ENCODE measurements around the gene UBN2. TPM values are rescaled to one million over a fixed set of nuclear protein-coding genes. Genes with fewer than 3 reads are reported as not detected.

The UBN2 gene
- total RNA-seq, 3 donors from 2014 or later (not counting 1 experiment from before 2014, with no cell fraction given) = 17.6 to 33.2 (median 21.2) TPM

- Mint-ChIP-seq H3K27ac (no peak overlapping the region), H3K4me3 (no peak overlapping the region), H3K9me3 (no peaks in the 10 kb centered on the region), H3K36me3 (peaks cover 8% of the 10 kb centered on the region), H3K4me1 (no peaks in the 10 kb centered on the region), H3K27me3 (ENCODE audit: low read depth in 2 of 2) (no peaks in the 10 kb centered on the region)
- no peak overlapping the region for H3K4me3 ChIP-seq (ENCODE audit: low read length)
- no peak for TF ChIP-seq CTCF (IDR thresholded peaks at IDR 0.05)
- no peaks in the 10 kb centered on the region for H3K27me3 ChIP-seq (ENCODE audit: control insufficient read depth, insufficient read depth, low read length)
- H3K36me3 ChIP-seq (ENCODE audit: control insufficient read depth, insufficient read depth, low read length) = peaks cover 48% of the 10 kb centered on the region
- no peak for DNase-seq
- intact Hi-C loops (cut with micrococcal nuclease) = no loop called here
- H3K27ac ChIP-seq (ENCODE audit: low read length) = no peak overlapping the region
- no peaks in the 10 kb centered on the region for H3K9me3 ChIP-seq (ENCODE audit: control insufficient read depth, insufficient read depth, low read length)
- no peaks in the 10 kb centered on the region for H3K4me1 ChIP-seq (ENCODE audit: control insufficient read depth, insufficient read depth, low read length)
- WGBS (ENCODE audit: insufficient coverage) = 98% methylated on average over 2 of the region's 2 CpGs
- no peak for ATAC-seq
Measured at GRCh38 chr7:139265673-139266072, 34.6 kb downstream of the UBN2 start.

GRCh38 chr7:139271718-139272628 lies 40.9 kb downstream of the UBN2 start:
- H3K4me1 ChIP-seq (ENCODE audit: control insufficient read depth, insufficient read depth, low read length) = no peaks in the 10 kb centered on the region
- no peaks in the 10 kb centered on the region for H3K9me3 ChIP-seq (ENCODE audit: control insufficient read depth, insufficient read depth, low read length)
- intact Hi-C loops (cut with micrococcal nuclease) = no loop called here
- no peak overlapping the region for H3K4me3 ChIP-seq (ENCODE audit: low read length)
- TF ChIP-seq CTCF (IDR thresholded peaks at IDR 0.05) = no peak
- ATAC-seq (no peak), DNase-seq (no peak)
- peaks cover 47% of the 10 kb centered on the region for H3K36me3 ChIP-seq (ENCODE audit: control insufficient read depth, insufficient read depth, low read length)
- H3K27ac ChIP-seq (ENCODE audit: low read length) = no peak overlapping the region
- 93% methylated on average over 17 of the region's 17 CpGs for WGBS (ENCODE audit: insufficient coverage)
- H3K27me3 ChIP-seq (ENCODE audit: control insufficient read depth, insufficient read depth, low read length) = no peaks in the 10 kb centered on the region
- no peaks in the 10 kb centered on the region for H3K27me3 Mint-ChIP-seq (ENCODE audit: low read depth in 2 of 2)
- no peaks in the 10 kb centered on the region for H3K9me3 Mint-ChIP-seq
- no peaks in the 10 kb centered on the region for H3K4me1 Mint-ChIP-seq
- H3K27ac Mint-ChIP-seq = no peak overlapping the region
- no peak overlapping the region for H3K4me3 Mint-ChIP-seq
- H3K36me3 Mint-ChIP-seq = peaks cover 23% of the 10 kb centered on the region

- H3K4me3 Mint-ChIP-seq = no peak overlapping the region
- no peaks in the 10 kb centered on the region for H3K4me1 ChIP-seq (ENCODE audit: control insufficient read depth, insufficient read depth, low read length)
Measured at GRCh38 chr7:139284252-139284896, 53.3 kb downstream of the UBN2 start.

More at GRCh38 chr7:139284252-139284896, 53.3 kb downstream of the UBN2 start:
- no peak overlapping the region for H3K27ac ChIP-seq (ENCODE audit: low read length)
- no peak overlapping the region for H3K4me3 ChIP-seq (ENCODE audit: low read length)
- Mint-ChIP-seq H3K36me3 (peaks cover 13% of the 10 kb centered on the region), H3K4me1 (no peaks in the 10 kb centered on the region), H3K27me3 (ENCODE audit: low read depth in 2 of 2) (no peaks in the 10 kb centered on the region), H3K27ac (no peak overlapping the region), H3K9me3 (no peaks in the 10 kb centered on the region)
- TF ChIP-seq CTCF (IDR thresholded peaks at IDR 0.05) = no peak
- intact Hi-C loops (cut with micrococcal nuclease) = no loop called here
- H3K36me3 ChIP-seq (ENCODE audit: control insufficient read depth, insufficient read depth, low read length) = peaks cover 21% of the 10 kb centered on the region
- DNase-seq (peak in 1 of 2 donors; percentile 4), ATAC-seq (no peak)
- H3K9me3 ChIP-seq (ENCODE audit: control insufficient read depth, insufficient read depth, low read length) = no peaks in the 10 kb centered on the region
- WGBS (ENCODE audit: insufficient coverage) = 100% methylated on average over 4 of the region's 5 CpGs
- H3K27me3 ChIP-seq (ENCODE audit: control insufficient read depth, insufficient read depth, low read length) = no peaks in the 10 kb centered on the region
